Measurements from ENCODE around the gene WBP2. TPM values are rescaled to one million over a fixed set of nuclear protein-coding genes. Genes with fewer than 3 reads are reported as not detected.

Gene WBP2
- total and polyA plus RNA-seq, 2 of the 13 experiments (the other 11 are each of a cell fraction or from before 2014, with no cell fraction given), result 29.2 to 29.5 TPM

DNA sequence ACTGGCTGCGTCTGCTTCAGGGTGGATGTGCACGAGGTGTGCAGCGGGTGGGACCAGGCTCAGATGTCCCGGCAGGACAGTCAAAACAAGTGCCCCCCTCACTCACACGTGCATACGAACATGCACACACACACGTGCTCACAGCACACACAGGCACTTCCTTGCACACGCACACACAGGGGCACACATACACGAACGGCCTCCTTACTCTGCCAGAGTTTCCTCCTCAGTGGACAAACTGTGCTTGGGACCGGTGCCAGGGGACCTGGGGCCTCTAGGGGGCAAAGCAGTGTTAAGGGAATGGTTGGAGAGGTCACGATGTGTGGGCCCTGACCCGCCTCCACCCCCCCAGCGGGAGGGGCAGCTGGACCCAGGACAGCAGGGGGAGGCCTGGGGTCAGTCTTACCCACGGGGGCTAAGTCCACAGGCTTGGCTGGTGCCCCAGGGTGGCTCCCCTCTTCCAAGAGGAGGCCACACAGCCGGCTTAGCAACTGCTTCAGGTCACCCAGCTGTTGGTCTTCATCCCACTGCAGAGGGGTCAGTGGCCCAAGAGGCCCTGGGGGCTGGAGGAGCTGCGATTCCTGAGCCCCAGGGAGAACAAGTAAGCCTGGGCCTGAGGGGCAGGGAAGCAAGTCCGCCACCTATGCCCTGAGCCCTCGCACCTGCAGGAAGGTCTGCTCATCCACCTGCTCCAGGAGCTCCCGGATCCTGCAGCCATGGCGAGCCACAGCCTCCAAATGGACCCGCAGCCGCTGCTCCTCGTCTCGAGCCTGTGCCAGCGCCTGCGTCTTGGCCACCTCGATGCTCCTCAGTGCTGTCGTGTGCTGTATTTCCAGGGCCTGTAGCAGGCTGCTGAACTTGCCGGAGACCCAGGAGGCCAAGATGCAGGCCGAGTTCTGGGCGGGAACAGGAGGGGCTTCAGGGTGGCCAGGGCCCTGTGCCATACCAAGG, 36.7 kb upstream of the WBP2 start (continued):
- TF ChIP-seq, protein P1, sequence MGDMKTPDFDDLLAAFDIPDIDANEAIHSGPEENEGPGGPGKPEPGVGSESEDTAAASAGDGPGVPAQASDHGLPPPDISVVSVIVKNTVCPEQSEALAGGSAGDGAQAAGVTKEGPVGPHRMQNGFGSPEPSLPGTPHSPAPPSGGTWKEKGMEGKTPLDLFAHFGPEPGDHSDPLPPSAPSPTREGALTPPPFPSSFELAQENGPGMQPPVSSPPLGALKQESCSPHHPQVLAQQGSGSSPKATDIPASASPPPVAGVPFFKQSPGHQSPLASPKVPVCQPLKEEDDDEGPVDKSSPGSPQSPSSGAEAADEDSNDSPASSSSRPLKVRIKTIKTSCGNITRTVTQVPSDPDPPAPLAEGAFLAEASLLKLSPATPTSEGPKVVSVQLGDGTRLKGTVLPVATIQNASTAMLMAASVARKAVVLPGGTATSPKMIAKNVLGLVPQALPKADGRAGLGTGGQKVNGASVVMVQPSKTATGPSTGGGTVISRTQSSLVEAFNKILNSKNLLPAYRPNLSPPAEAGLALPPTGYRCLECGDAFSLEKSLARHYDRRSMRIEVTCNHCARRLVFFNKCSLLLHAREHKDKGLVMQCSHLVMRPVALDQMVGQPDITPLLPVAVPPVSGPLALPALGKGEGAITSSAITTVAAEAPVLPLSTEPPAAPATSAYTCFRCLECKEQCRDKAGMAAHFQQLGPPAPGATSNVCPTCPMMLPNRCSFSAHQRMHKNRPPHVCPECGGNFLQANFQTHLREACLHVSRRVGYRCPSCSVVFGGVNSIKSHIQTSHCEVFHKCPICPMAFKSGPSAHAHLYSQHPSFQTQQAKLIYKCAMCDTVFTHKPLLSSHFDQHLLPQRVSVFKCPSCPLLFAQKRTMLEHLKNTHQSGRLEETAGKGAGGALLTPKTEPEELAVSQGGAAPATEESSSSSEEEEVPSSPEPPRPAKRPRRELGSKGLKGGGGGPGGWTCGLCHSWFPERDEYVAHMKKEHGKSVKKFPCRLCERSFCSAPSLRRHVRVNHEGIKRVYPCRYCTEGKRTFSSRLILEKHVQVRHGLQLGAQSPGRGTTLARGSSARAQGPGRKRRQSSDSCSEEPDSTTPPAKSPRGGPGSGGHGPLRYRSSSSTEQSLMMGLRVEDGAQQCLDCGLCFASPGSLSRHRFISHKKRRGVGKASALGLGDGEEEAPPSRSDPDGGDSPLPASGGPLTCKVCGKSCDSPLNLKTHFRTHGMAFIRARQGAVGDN (CRISPR knock-in tag; IDR thresholded peaks at IDR 0.05), result peak; percentile 82
- TF ChIP-seq GTF3A (CRISPR knock-in tag; conservative IDR thresholded peaks at IDR 0.05) (no peak), RARA (CRISPR knock-in tag; IDR thresholded peaks at IDR 0.05) (peak; percentile 88), ZKSCAN1 (IDR thresholded peaks at IDR 0.05; ENCODE audit: low read length) (no peak), RAD21 (CRISPR knock-in tag; IDR thresholded peaks at IDR 0.05) (no peak), THRA (CRISPR knock-in tag; IDR thresholded peaks at IDR 0.05; ENCODE audit: borderline replicate concordance) (peak; percentile 67; the same call in 1 of the 2 replicates), ERF (CRISPR knock-in tag; IDR thresholded peaks at IDR 0.05) (no peak), ZNF253 (CRISPR knock-in tag; IDR thresholded peaks at IDR 0.05; ENCODE audit: borderline replicate concordance) (0 out of 2 replicates have a peak, but pooled peaks have one; percentile 18), RFXAP (CRISPR knock-in tag; IDR thresholded peaks at IDR 0.05; ENCODE audit: borderline replicate concordance) (no peak), NFKB2 (CRISPR knock-in tag; IDR thresholded peaks at IDR 0.05; ENCODE audit: borderline replicate concordance) (no peak), DMTF1 (CRISPR knock-in tag; IDR thresholded peaks at IDR 0.05) (no peak), ZNF672 (CRISPR knock-in tag; IDR thresholded peaks at IDR 0.05) (no peak)
- TF ChIP-seq, protein P2, sequence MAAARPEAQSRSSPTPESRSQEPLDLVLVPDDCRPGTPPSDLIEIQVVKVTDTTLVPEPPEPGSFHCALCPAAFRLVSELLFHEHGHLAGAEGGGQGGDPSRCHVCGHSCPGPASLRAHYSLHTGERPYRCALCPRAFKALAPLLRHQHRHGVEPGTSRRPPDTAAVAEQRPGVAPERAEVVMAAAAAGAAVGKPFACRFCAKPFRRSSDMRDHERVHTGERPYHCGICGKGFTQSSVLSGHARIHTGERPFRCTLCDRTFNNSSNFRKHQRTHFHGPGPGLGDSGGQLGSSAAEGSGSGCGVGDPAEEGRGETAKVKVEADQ (CRISPR knock-in tag; IDR thresholded peaks at IDR 0.05; ENCODE audit: borderline replicate concordance), result peak; percentile 77; the same call in 1 of the 2 replicates
- TF ChIP-seq, protein P3, sequence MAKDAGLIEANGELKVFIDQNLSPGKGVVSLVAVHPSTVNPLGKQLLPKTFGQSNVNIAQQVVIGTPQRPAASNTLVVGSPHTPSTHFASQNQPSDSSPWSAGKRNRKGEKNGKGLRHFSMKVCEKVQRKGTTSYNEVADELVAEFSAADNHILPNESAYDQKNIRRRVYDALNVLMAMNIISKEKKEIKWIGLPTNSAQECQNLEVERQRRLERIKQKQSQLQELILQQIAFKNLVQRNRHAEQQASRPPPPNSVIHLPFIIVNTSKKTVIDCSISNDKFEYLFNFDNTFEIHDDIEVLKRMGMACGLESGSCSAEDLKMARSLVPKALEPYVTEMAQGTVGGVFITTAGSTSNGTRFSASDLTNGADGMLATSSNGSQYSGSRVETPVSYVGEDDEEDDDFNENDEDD (CRISPR knock-in tag; IDR thresholded peaks at IDR 0.05; ENCODE audit: borderline replicate concordance), result 0 out of 2 replicates have a peak, but pooled peaks have one; percentile 21
- TF ChIP-seq, protein P4, sequence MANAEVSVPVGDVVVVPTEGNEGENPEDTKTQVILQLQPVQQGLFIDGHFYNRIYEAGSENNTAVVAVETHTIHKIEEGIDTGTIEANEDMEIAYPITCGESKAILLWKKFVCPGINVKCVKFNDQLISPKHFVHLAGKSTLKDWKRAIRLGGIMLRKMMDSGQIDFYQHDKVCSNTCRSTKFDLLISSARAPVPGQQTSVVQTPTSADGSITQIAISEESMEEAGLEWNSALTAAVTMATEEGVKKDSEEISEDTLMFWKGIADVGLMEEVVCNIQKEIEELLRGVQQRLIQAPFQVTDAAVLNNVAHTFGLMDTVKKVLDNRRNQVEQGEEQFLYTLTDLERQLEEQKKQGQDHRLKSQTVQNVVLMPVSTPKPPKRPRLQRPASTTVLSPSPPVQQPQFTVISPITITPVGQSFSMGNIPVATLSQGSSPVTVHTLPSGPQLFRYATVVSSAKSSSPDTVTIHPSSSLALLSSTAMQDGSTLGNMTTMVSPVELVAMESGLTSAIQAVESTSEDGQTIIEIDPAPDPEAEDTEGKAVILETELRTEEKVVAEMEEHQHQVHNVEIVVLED (CRISPR knock-in tag; IDR thresholded peaks at IDR 0.05; ENCODE audit: borderline replicate concordance), result peak; percentile 37; the same call in 1 of the 2 replicates

Data from HepG2 (cell line).